PC-3 (cell line): ENCODE data around the gene ARHGAP42.

ENCODE experiments used
- CTCF ChIP-seq: fragments of 300-600 bp; sonication (generic); conservative IDR thresholded peaks from 2 replicates; pipeline ENCODE4 v1.5.1; 2017; ENCODE audit warnings: antibody characterized with exemption, low read depth, mild to moderate bottlenecking, low read length
- EZH2phosphoT487 ChIP-seq: fragments of 300-600 bp; sonication (generic); IDR thresholded peaks from 2 replicates; pipeline ENCODE4 v1.6.1; 2018; ENCODE audit warnings: mild to moderate bottlenecking, antibody characterized with exemption, low read length, borderline replicate concordance

GRCh38 chr11:100670140-100670539 lies 16.9 kb upstream of the ARHGAP42 start:
- TF ChIP-seq CTCF (no peak), EZH2phosphoT487 (no peak)
